ENCODE data around the gene ADORA2B. TPM values are rescaled to one million over a fixed set of nuclear protein-coding genes. Genes with fewer than 3 reads are reported as not detected.
"Not testable (repeated sequence)": the region's sequence is repeated elsewhere in the genome, so short reads cannot be mapped to it uniquely, and the experiment has no call there.

Gene ADORA2B
- total and polyA plus RNA-seq, 2 experiments from 2014 or later: 3.3 to 7.9 TPM

DNA sequence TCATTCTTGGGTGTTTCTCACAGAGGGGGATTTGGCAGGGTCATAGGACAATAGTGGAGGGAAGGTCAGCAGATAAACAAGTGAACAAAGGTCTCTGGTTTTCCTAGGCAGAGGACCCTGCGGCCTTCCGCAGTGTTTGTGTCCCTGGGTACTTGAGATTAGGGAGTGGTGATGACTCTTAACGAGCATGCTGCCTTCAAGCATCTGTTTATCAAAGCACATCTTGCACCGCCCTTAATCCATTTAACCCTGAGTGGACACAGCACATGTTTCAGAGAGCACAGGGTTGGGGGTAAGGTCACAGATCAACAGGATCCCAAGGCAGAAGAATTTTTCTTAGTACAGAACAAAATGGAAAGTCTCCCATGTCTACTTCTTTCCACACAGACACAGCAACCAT is 34.1 kb downstream of the ADORA2B start:
- DNase-seq (ENCODE audit: low spot score); H3K79me2 ChIP-seq (replicated peaks; ENCODE audit: insufficient read depth); H3K9me3 Mint-ChIP-seq; H3K36me3 ChIP-seq (ENCODE audit: insufficient read depth); H3F3A ChIP-seq (replicated peaks; ENCODE audit: low read depth); H3K4me2 ChIP-seq; H4K20me1 ChIP-seq (replicated peaks; ENCODE audit: insufficient read depth); H3K4me3 Mint-ChIP-seq; H3K9me2 ChIP-seq (ENCODE audit: insufficient read depth); H3K27ac ChIP-seq (ENCODE audit: low read depth); ATAC-seq; H2AFZ ChIP-seq; H3K27ac Mint-ChIP-seq; H3K27me3 Mint-ChIP-seq (ENCODE audit: insufficient read depth, low read depth, poor library complexity); H3K27me3 ChIP-seq (ENCODE audit: insufficient read depth); H3K4me3 ChIP-seq; H3K4me1 ChIP-seq (ENCODE audit: insufficient read depth): not testable (repeated sequence)
- Mint-ChIP-seq H3K4me1 (peaks cover 10% of the 10 kb centered on the region), H3K36me3 (ENCODE audit: low read depth) (peaks cover 78% of the 10 kb centered on the region)

DNA sequence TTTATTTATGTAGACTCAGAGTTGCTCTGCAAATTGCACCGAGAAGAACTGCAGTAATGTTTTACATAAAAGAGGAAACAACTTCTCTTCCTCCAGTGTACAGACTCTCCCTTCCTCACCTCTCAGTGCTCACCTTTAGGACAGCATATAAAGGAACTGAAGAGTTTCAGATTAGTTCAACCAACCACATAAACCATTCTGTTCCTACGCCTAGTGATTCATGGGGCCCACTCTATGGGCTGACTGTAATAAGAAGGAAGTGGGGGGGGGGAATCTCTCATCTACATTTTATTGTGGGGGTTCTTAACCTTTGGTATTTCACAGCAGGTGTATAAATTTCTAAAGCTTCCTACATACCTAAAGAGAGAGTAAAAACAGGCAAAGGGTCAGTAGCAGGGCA is 36.3 kb downstream of the ADORA2B start:
- Mint-ChIP-seq H3K36me3 (ENCODE audit: low read depth) (peaks cover 79% of the 10 kb centered on the region), H3K27me3 (ENCODE audit: insufficient read depth, low read depth, poor library complexity) (no peaks in the 10 kb centered on the region), H3K4me1 (peaks cover 10% of the 10 kb centered on the region), H3K27ac (no peak overlapping the region), H3K9me3 (peaks cover 8% of the 10 kb centered on the region), H3K4me3 (no peak overlapping the region)
- Histone ChIP-seq H3K27me3 (ENCODE audit: insufficient read depth) (no peaks in the 10 kb centered on the region), H3K4me3 (no peak overlapping the region), H3K36me3 (ENCODE audit: insufficient read depth) (peaks cover 4% of the 10 kb centered on the region; the same call in 1 of the 2 replicates), H3K79me2 (replicated peaks; ENCODE audit: insufficient read depth) (no peaks in the 10 kb centered on the region), H3F3A (replicated peaks; ENCODE audit: low read depth) (0 out of 2 replicates have a peak, but pooled peaks cover 3% of the 10 kb centered on the region), H4K20me1 (replicated peaks; ENCODE audit: insufficient read depth) (0 out of 2 replicates have a peak, but pooled peaks cover 6% of the 10 kb centered on the region), H3K4me1 (ENCODE audit: insufficient read depth) (peaks cover 7% of the 10 kb centered on the region; the same call in 1 of the 2 replicates), H3K4me2 (no peak overlapping the region), H3K9me2 (ENCODE audit: insufficient read depth) (no peaks in the 10 kb centered on the region), H2AFZ (no peak overlapping the region), H3K27ac (ENCODE audit: low read depth) (no peak overlapping the region)
- ATAC-seq (no peak), DNase-seq (ENCODE audit: low spot score) (no peak)
- TF ChIP-seq EZH2phosphoT487 (IDR thresholded peaks at IDR 0.05; ENCODE audit: unreplicated experiment): no peak
- no peak for TF ChIP-seq ETS1 (IDR thresholded peaks at IDR 0.05)
- TF ChIP-seq, protein P1, sequence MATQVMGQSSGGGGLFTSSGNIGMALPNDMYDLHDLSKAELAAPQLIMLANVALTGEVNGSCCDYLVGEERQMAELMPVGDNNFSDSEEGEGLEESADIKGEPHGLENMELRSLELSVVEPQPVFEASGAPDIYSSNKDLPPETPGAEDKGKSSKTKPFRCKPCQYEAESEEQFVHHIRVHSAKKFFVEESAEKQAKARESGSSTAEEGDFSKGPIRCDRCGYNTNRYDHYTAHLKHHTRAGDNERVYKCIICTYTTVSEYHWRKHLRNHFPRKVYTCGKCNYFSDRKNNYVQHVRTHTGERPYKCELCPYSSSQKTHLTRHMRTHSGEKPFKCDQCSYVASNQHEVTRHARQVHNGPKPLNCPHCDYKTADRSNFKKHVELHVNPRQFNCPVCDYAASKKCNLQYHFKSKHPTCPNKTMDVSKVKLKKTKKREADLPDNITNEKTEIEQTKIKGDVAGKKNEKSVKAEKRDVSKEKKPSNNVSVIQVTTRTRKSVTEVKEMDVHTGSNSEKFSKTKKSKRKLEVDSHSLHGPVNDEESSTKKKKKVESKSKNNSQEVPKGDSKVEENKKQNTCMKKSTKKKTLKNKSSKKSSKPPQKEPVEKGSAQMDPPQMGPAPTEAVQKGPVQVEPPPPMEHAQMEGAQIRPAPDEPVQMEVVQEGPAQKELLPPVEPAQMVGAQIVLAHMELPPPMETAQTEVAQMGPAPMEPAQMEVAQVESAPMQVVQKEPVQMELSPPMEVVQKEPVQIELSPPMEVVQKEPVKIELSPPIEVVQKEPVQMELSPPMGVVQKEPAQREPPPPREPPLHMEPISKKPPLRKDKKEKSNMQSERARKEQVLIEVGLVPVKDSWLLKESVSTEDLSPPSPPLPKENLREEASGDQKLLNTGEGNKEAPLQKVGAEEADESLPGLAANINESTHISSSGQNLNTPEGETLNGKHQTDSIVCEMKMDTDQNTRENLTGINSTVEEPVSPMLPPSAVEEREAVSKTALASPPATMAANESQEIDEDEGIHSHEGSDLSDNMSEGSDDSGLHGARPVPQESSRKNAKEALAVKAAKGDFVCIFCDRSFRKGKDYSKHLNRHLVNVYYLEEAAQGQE (IDR thresholded peaks at IDR 0.05; ENCODE audit: unreplicated experiment): no peak
- no peak for TF ChIP-seq CTCF (conservative IDR thresholded peaks at IDR 0.05; ENCODE audit: low read depth in 2 of 2)
- no peak for TF ChIP-seq ZNF114 (CRISPR knock-in tag; IDR thresholded peaks at IDR 0.05)
- no peak for TF ChIP-seq NANOG (IDR thresholded peaks at IDR 0.05; ENCODE audit: borderline replicate concordance)
- TF ChIP-seq CREB1 (CRISPR knock-in tag; IDR thresholded peaks at IDR 0.05; ENCODE audit: low read depth): no peak
- TF ChIP-seq JUNB (IDR thresholded peaks at IDR 0.05; ENCODE audit: unreplicated experiment): no peak
- no peak for TF ChIP-seq POLR2AphosphoS5 (IDR thresholded peaks at IDR 0.05; ENCODE audit: low read depth)
- TF ChIP-seq EZH2 (IDR thresholded peaks at IDR 0.05; ENCODE audit: low read depth, unreplicated experiment): no peak
